Stimulated activated CD8-positive, alpha-beta memory T cell treated with anti-CD3 and anti-CD28 coated beads, Interleukin-4, amount 100 ng/mL, for 24 hours (primary cell): ENCODE measurements around the gene THADA.

Source experiments
- DNase-seq: peaks from one replicate; pipeline ENCODE4 v3.0.0-alpha.2; 2020; ENCODE audit warnings: low read depth

The THADA gene

GRCh38 chr2:43346602-43347567 is 249.0 kb downstream of the THADA start:
- no peak for DNase-seq

GRCh38 chr2:43345872-43346271 is 250.0 kb downstream of the THADA start:
- no peak for DNase-seq

- no peak for DNase-seq
Observed at GRCh38 chr2:43345391-43345813, 250.4 kb downstream of the THADA start.

GRCh38 chr2:43344868-43345373 is 250.9 kb downstream of the THADA start:
- DNase-seq, result no peak

GRCh38 chr2:43343573-43344304 is 252.1 kb downstream of the THADA start:
- no peak for DNase-seq

- no peak for DNase-seq
Observed at GRCh38 chr2:43341959-43342757, 253.7 kb downstream of the THADA start.

GRCh38 chr2:43340945-43341356 is 254.9 kb downstream of the THADA start:
- DNase-seq, result no peak

- no peak for DNase-seq
Observed at GRCh38 chr2:43340066-43340465, 255.8 kb downstream of the THADA start.

- DNase-seq, result no peak
Observed at GRCh38 chr2:43333656-43334144, 262.1 kb downstream of the THADA start.

- no peak for DNase-seq
Observed at GRCh38 chr2:43333101-43333655, 262.7 kb downstream of the THADA start.

- no peak for DNase-seq
Observed at GRCh38 chr2:43332653-43333052, 263.2 kb downstream of the THADA start.

- DNase-seq, result no peak
Observed at GRCh38 chr2:43331422-43331821, 264.4 kb downstream of the THADA start.

- DNase-seq, result no peak
Observed at GRCh38 chr2:43329637-43330036, 266.2 kb downstream of the THADA start.

- DNase-seq, result no peak
Observed at GRCh38 chr2:43328832-43329231, 267.0 kb downstream of the THADA start.

- no peak for DNase-seq
Observed at GRCh38 chr2:43328133-43328532, 267.7 kb downstream of the THADA start.

- no peak for DNase-seq
Observed at GRCh38 chr2:43327119-43327518, 268.7 kb downstream of the THADA start.

GRCh38 chr2:43326101-43326825 is 269.6 kb downstream of the THADA start:
- DNase-seq, result no peak

- no peak for DNase-seq
Observed at GRCh38 chr2:43325107-43325811, 270.6 kb downstream of the THADA start.

- no peak for DNase-seq
Observed at GRCh38 chr2:43324259-43325106, 271.4 kb downstream of the THADA start.
